Measurements from ENCODE around the gene ECI1. TPM values are rescaled to one million over a fixed set of nuclear protein-coding genes. Genes with fewer than 3 reads are reported as not detected.

Gene ECI1
- total RNA-seq, 1 experiment from 2014 or later: 140 TPM

GRCh38 chr16:2238838-2239675 is 12.3 kb downstream of the ECI1 start:
- H3K27ac ChIP-seq (ENCODE audit: low read depth, low read length): peak overlapping the region; percentile 4; the same call in 1 of the 2 replicates
- intact Hi-C loops (cut with micrococcal nuclease): no loop called here
- H3K79me2 ChIP-seq (ENCODE audit: insufficient read depth, low read length): peaks cover 10% of the 10 kb centered on the region; the same call in 1 of the 2 replicates
- RAD21 ChIA-PET (ENCODE audit: low non-redundant PET in 1 of 2, low total read pairs in 2 of 2, uncharacterized antibody in 2 of 2, unreplicated experiment in 2 of 2): interaction anchor here in 1 of 2 experiments (0.8 kb wide), 1 partner anchor 44 kb away, joined by 3 read pairs; no protein-coding TSS in a partner anchor
- H3K9ac ChIP-seq (ENCODE audit: low read length): no peak overlapping the region
- H2AFZ ChIP-seq (ENCODE audit: low read depth, low read length, poor library complexity, severe bottlenecking): no peak overlapping the region
- no peaks in the 10 kb centered on the region for H4K20me1 ChIP-seq (ENCODE audit: insufficient read depth)
- no peak overlapping the region for H3K4me2 ChIP-seq (ENCODE audit: low read length)
- H3K4me1 ChIP-seq (ENCODE audit: control insufficient read depth in 1 of 2, insufficient read depth in 2 of 2, low read length in 2 of 2): peaks cover 0 to 14% of the 10 kb centered on the region in 2 experiments; a peak in 3 of 4 replicates
- POLR2A ChIA-PET: interaction anchor here (1.2 to 1.5 kb wide), 2 partner anchors 12 to 13 kb away, joined by 6 to 8 read pairs; partner anchors contain the start of gene ECI1
- peaks cover 10 to 19% of the 10 kb centered on the region in 2 experiments; a peak in 3 of 4 replicates for H3K36me3 ChIP-seq (ENCODE audit: control insufficient read depth in 1 of 2, insufficient read depth in 2 of 2, low read length in 2 of 2)
- no TSS peak for BruUV-seq (replicated peaks)
- H3K9me2 ChIP-seq (ENCODE audit: insufficient read depth): no peaks in the 10 kb centered on the region
- CTCF ChIA-PET: no interaction called here
- DNase-seq (ENCODE audit: low read depth, low spot score) (no peak), ATAC-seq (peak; percentile 46)
- no peaks in the 10 kb centered on the region for H3K9me3 ChIP-seq (ENCODE audit: control insufficient read depth in 1 of 2, insufficient read depth in 1 of 2, low read depth in 1 of 2, low read length in 2 of 2)
- H3K4me3 ChIP-seq (replicated peaks in 1 of 2; ENCODE audit: low read depth in 1 of 2, low read length in 2 of 2): no peak overlapping the region
- no peaks in the 10 kb centered on the region for H3K27me3 ChIP-seq (ENCODE audit: insufficient read depth, low read length)
- no peak for TF ChIP-seq RAD21 (IDR thresholded peaks at IDR 0.05; ENCODE audit: low read depth)
- TF ChIP-seq REST (IDR thresholded peaks at IDR 0.05; ENCODE audit: low read depth): no peak
- no peak for TF ChIP-seq SRF (IDR thresholded peaks at IDR 0.05; ENCODE audit: low read depth)
- TF ChIP-seq EZH2phosphoT487 (IDR thresholded peaks at IDR 0.05; ENCODE audit: borderline replicate concordance): no peak
- TF ChIP-seq CBX3 (IDR thresholded peaks at IDR 0.05; ENCODE audit: low read depth): no peak
- TF ChIP-seq EGR1 (IDR thresholded peaks at IDR 0.05; ENCODE audit: low read depth): 0 out of 2 replicates have a peak, but pooled peaks have one; percentile 32
- 0 out of 2 replicates have a peak, but pooled peaks have one; percentile 11 for TF ChIP-seq MAX (IDR thresholded peaks at IDR 0.05)
- no peak for TF ChIP-seq FOSL1 (IDR thresholded peaks at IDR 0.05; ENCODE audit: low read depth)
- no peak for TF ChIP-seq CTCF (IDR thresholded peaks at IDR 0.05 in 2 of 3, conservative IDR thresholded peaks at IDR 0.05 in 1 of 3; ENCODE audit: borderline replicate concordance in 1 of 3, insufficient read depth in 1 of 3, low read depth in 2 of 3, low read length in 2 of 3)
- TF ChIP-seq ZFX (IDR thresholded peaks at IDR 0.05): no peak
- no peak for TF ChIP-seq ZNF274 (IDR thresholded peaks at IDR 0.05; ENCODE audit: low read depth, low read length)
- TF ChIP-seq EZH2 (IDR thresholded peaks at IDR 0.05): no peak
- no peak for TF ChIP-seq YY1 (IDR thresholded peaks at IDR 0.05; ENCODE audit: extremely low read depth, insufficient replicate concordance, low read depth, low read length)
- TF ChIP-seq SIN3A (IDR thresholded peaks at IDR 0.05; ENCODE audit: low read depth): peak; percentile 44; the same call in 1 of the 2 replicates
- no peak for TF ChIP-seq ZBTB33 (IDR thresholded peaks at IDR 0.05; ENCODE audit: extremely low read depth, insufficient replicate concordance, low read length)
- TF ChIP-seq TCF7L2 (IDR thresholded peaks at IDR 0.05; ENCODE audit: borderline replicate concordance, extremely low read depth, insufficient read depth, insufficient read length): no peak
- TF ChIP-seq POLR2A (IDR thresholded peaks at IDR 0.05; ENCODE audit: borderline replicate concordance, extremely low read depth, insufficient read depth, insufficient read length): no peak
- no peak for TF ChIP-seq SP1 (IDR thresholded peaks at IDR 0.05; ENCODE audit: low read depth)

Data from HCT116 (cell line).